ENCODE data around the gene ENO4.

ENO4 gene

DNA sequence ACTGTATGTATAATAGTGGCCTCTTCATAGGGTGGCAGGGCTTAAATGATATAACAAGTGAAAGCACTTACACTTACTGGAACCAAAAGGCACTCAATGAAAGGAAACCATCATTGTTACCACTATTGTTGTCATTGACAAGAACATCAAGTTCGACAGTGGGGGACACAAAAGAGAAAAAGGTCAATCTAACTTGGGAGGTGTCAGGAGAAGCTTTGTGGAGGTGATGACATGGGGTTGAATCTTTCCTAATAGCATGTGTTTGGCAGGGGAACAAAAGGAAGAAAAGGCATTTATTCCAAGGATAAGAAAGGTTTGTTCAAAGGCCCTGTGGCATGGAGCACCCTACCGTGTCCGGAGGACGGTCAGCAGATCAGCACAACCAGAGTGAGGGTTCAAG, 18.2 kb upstream of the ENO4 start:
- DNase-seq (ENCODE audit: low read depth): no peak

- no peak for DNase-seq (ENCODE audit: low read depth)
Observed at GRCh38 chr10:116831790-116832189, 17.5 kb upstream of the ENO4 start.

- DNase-seq (ENCODE audit: low read depth): no peak
Observed at GRCh38 chr10:116833986-116834985, 15.0 kb upstream of the ENO4 start.

DNA sequence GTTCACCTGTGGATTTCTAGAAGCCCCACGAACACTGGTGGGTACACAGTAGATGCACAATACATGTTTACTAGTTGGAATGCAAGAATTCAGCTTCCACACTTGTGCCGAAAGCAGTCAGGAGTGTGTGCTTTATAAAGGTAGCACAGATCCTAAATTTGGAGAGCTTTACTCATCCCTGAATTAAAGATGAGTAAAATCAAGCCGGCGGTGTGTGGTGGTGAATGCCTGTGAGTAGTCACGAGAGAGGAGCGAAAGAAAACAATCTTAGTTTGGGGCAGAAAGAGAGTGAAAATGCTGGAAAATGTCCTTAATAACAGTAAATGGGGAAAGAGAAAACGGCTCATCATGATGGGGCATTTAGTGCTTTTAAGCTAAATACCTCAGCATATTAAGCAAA, 13.6 kb upstream of the ENO4 start:
- no peak for DNase-seq (ENCODE audit: low read depth)

- DNase-seq (ENCODE audit: low read depth): no peak
Observed at GRCh38 chr10:116836083-116836482, 13.2 kb upstream of the ENO4 start.

- no peak for DNase-seq (ENCODE audit: low read depth)
Observed at GRCh38 chr10:116836902-116837523, 12.3 kb upstream of the ENO4 start.

GRCh38 chr10:116838143-116838725, 11.1 kb upstream of the ENO4 start:
- DNase-seq (ENCODE audit: low read depth): no peak

DNA sequence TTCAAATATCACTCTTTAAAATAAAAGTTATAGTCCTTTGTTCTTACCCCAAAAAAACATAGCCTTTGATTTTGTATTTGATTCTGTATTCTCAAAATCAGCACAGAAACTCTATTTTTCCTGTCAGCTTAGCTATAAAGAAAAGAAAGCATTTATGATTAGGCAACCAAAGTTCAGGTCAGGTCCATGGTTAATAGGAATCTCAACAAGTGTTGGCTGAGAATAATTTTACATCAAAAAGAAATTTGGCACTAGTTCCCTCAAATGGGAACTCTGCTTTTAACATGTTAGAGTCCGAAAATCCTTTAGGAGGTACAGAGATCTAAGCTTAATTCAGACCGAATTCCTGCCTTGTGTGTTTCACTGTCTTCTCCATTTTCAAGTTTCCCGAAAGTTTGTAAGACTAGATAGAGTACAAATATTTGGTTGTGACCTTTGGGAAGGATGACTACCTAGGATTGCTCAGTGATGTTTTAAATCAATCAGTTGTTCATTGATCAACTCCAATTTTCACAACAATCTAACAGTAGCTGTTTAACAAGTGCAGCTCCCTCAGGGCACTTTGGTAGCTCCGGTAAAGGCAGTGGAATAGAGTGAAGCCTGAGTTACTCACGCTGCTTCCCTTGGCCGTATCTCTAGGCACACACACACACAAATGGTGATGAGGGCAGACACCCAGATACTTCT, 8.8 kb upstream of the ENO4 start:
- no peak for DNase-seq (ENCODE audit: low read depth)

GRCh38 chr10:116845823-116846222, 3.5 kb upstream of the ENO4 start:
- no peak for DNase-seq (ENCODE audit: low read depth)

DNA sequence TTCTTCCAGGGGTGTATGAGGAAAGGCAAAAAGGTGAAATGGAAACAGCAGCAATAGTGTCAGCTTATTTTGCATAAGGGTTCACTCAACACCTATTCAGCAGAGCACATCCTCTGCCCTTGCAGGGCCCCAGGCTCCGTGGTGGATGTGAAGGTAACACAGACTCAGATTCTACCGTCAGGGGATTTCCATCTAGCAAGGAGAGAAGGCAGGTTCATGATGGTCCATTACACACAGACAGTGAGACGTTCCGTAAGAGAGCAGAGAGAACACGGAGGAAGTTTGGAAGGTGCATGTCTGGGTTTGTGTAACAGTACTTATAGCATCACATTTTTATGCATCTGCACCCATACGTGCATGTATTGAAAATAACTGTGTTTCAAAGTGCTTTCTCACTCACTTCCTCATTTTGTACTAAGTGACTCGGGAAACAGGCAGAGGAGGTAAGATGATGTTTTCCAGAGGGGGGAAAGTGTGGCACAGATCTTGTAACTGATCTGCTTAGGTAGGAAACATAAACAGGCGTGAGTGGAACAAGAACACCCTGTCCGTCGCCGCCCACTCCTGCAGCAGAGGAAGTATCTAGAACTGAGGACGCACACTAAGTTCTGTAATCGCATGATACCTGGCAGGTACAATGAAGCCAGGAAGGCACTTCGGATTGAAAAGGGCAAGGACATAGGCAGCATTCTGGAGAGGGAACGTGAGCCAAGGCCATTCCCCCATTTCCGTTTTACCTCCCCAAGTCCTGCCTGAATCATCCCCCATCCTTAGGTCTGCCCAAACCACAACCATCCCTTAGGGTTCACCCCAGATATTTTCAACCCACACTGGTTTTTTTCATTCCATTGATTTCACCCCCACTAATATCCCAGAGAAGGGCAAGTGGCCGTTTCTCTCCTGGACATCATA, 1.0 kb upstream of the ENO4 start:
- DNase-seq (ENCODE audit: low read depth): no peak

DNA sequence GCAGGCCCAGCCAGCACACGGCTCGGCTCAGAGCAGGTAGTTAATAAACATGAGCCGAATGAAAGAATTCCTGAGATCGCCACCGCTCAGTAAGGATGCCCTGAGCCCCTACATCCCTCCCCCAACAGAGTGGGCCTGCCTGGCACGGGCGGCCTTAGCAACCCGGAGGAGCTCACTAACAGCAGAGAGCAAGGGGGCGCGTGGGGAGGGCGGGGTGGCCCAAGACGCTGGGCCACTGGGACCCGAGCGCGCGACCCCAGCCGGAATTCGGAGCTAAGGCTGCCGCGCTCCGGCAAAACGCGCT, 403 bp upstream of the ENO4 start:
- DNase-seq (ENCODE audit: low read depth): no peak

- DNase-seq (ENCODE audit: low read depth): no peak
Observed at GRCh38 chr10:116850058-116850611, 836 bp downstream of the ENO4 start.

GRCh38 chr10:116852246-116852645, 2.9 kb downstream of the ENO4 start:
- DNase-seq (ENCODE audit: low read depth): no peak

- DNase-seq (ENCODE audit: low read depth): no peak
Observed at GRCh38 chr10:116853287-116853686, 4.0 kb downstream of the ENO4 start.

GRCh38 chr10:116853701-116854100, 4.4 kb downstream of the ENO4 start:
- no peak for DNase-seq (ENCODE audit: low read depth)

DNA sequence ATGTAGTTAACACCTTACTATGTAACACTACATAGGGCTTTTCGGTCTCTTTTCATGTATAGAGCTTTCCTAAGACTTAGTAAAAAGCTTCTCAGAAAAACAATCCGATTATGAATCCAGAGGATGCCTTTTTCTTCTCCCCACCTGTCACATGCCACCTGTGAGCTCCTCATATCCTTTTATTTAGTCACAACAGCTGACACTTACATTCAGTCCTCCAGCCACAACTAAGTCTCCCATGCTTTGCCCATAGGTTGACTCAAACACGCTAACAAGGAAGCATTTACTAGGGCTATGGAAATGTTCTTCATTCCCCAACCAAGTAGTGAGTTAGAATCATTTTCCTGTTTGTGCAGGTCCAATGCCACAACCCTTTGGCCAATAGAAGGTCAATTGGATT, 7.9 kb downstream of the ENO4 start:
- no peak for DNase-seq (ENCODE audit: low read depth)

DNA sequence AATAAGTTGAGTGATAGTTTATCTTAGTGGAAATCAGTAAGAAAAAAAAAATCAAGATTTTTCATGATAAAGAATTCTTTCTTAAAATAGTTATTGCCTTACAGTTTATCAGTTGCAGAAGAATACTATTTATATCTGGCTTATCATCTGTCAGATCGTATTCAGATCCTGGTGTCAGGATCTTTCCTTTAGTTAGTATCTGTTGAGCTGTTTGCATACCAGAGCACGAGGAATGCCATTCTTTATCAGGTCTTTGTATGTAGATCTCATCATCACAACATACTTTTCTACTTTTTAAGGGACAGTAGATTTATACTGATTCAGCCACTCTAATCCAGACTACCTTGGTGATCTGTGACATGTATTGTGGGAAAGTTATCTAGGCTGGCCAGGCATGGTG, 12.5 kb downstream of the ENO4 start:
- no peak for DNase-seq (ENCODE audit: low read depth)

- no peak for DNase-seq (ENCODE audit: low read depth)
Observed at GRCh38 chr10:116864436-116864835, 15.1 kb downstream of the ENO4 start.

DNA sequence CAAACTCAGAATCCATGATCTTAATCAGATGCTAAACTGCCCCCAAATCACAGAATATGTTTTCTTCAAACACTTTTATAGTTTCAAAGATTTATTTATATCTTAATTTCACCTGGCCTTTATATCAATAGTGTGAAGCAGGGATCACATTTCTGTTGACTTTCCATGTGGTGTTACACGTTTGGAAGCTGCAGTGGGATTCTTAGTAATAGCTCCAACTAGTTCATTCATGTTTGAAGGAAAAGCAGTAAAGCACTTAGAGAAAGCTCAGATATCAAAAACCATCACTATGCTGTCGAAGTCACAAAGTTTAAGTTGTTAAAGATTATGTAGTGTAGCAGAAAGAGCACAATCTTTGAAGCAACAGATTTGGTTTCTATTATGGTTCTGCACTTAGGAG, 16.8 kb downstream of the ENO4 start:
- DNase-seq (ENCODE audit: low read depth): no peak

DNA sequence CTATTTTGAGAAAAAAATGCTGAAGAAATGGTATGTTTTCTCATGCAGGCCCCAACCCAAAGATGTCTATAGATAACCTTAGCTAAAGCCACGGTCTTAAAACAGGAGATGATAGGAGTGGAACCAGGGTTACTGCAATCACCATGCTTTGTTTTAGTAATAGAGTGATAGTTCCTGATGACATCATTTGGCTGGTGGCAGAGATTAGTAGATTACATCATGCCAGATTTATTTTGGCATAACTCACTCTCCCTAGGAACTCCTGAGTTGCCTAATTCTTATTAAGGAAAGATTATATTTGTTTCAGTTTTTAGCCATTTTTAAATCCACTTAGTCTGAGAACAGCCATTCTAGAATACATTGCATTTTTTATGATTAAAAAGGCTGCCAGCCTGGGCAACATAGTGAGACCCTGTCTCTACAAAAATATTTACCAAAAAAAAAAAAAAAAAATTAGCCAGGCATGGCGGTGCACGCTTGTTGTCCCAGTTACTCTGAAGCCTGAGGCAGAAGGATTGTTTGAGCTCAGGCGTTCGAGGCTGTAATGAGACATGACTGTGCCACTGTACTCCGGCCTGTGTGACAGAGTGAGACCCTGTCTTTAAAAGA, 17.8 kb downstream of the ENO4 start:
- DNase-seq (ENCODE audit: low read depth): no peak

- DNase-seq (ENCODE audit: low read depth): no peak
Observed at GRCh38 chr10:116868198-116868676, 18.9 kb downstream of the ENO4 start.

Data from stimulated activated CD8-positive, alpha-beta memory T cell treated with anti-CD3 and anti-CD28 coated beads, Interleukin-12 subunit alpha, Interleukin-12 subunit beta, amount 100 ng/mL, for 4 hours (primary cell).